ENCODE measurements around the gene FNBP1.

DNA sequence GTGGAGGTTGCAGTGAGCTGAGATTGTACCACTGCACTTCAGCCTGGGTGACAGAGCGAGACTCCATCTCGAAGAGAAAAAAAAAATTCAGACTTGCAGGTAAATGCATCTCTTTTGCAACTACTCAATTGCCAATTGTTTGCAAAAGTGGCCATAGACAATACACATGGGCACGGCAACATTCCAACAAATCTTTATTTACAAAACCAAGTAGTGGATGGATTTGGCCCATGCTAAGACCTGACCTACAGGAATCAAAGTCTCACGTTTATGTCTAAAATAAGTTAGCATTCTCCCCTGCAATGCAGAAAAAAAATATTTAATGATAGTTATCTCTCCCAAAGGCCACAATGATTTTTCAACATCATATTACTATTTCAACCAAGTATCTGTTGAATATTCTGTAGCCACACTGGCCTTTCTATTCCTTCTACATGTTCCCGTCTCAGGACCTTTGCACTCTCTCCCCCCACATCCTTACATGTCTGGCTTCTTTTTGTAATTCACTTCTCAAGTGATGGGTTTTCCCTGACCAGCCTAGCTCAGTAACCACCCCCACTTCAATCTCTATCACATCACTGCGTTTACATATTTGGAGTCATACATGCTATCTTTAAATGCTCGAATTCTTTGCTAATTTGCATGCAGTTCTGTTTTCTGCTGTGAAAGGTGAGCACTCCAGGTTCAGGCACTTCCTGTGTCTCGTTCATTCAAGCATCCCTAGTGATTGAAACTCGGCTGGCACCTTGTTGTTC is 54.2 kb downstream of the FNBP1 start:
- TF ChIP-seq CTCF (IDR thresholded peaks at IDR 0.05 in 4 of 5, conservative IDR thresholded peaks at IDR 0.05 in 1 of 5) = no peak
- no peak for TF ChIP-seq POLR2A (IDR thresholded peaks at IDR 0.05)
